HG03045 (cell line): Measurements from ENCODE around the gene TBC1D5.
"Not testable (repeated sequence)": the region's sequence is repeated elsewhere in the genome, so short reads cannot be mapped to it uniquely, and the experiment has no call there.

Experiments used
- ATAC-seq: cut with Tn5 transposase; IDR thresholded peaks from one replicate; pipeline ENCODE4 v1.9.1; 2021; ENCODE audit warnings: mild to moderate bottlenecking, moderate library complexity; ENCODE audit not compliant: unreplicated experiment

TBC1D5 gene

DNA sequence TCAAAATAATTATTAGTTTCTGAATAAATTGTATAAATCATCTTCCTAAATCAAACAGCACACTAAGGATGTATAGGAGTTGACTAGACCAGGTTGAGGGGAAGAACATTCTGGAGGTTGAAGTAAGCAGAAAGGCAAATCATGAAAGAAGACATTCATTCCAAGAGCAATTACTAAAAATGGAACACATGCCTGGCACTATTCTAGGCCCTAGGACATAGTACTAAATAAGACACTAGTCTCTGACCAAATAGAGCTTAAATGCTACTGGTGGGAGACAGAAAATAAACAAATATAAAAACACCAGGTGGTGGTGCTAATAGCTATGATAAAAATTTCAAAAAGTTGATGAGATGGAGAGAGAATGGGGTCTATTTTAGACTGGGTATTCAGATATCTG, 190.1 kb downstream of the TBC1D5 start:
- no peak for ATAC-seq

DNA sequence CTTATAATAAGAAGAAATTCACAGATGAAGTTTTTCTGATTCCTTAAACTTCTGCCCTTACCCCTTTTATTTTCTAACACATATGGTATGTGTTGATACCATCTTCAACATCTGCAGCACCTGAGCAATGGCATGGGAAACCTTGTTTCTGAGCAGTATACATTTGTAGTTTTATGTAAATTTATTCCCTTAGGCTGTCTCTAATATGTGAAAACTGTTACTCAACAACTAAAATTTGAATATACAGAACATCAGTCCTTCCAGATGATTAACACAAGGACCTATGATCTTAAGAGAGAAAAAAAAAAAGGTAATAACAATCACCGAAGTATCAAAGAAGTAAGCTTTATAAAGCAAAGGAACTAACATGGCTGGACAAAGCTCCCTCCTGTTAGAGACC, 190.5 kb downstream of the TBC1D5 start:
- no peak for ATAC-seq

DNA sequence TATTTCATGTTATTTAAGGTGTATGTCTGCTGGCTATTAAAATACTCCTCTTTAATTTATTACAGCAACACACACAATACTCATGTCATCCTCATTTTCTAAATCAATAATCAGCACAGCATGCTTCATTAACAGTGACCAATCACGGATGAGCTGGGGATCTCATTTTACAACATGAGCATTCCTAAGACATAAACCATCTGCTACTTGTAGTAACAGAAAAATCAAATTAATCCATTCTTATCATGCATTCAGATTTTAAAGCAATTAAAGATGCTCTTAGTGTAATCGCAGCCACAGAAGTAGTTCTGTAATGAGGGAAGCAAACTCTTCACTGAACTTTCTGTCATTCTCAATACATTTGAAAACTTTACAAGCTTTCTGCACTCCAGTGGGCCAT, 191.1 kb downstream of the TBC1D5 start:
- ATAC-seq: no peak

DNA sequence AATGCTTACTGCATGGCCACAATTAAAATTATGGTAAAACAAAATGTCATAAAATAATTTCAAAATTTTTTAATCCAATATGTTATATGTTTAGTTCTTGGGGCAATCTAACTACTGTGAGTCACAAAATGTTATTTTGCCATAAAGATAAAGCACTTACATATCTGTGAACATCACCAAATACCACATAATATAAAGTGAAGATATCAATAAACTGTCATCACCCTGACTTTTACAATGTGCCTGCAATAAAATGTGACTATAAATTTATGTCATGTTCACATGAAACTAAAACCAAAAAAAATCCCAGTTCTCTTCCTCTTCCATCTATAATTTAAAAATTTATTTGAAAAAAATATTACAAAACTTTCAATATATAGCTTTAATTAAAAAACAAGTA, 191.8 kb downstream of the TBC1D5 start:
- no peak for ATAC-seq

DNA sequence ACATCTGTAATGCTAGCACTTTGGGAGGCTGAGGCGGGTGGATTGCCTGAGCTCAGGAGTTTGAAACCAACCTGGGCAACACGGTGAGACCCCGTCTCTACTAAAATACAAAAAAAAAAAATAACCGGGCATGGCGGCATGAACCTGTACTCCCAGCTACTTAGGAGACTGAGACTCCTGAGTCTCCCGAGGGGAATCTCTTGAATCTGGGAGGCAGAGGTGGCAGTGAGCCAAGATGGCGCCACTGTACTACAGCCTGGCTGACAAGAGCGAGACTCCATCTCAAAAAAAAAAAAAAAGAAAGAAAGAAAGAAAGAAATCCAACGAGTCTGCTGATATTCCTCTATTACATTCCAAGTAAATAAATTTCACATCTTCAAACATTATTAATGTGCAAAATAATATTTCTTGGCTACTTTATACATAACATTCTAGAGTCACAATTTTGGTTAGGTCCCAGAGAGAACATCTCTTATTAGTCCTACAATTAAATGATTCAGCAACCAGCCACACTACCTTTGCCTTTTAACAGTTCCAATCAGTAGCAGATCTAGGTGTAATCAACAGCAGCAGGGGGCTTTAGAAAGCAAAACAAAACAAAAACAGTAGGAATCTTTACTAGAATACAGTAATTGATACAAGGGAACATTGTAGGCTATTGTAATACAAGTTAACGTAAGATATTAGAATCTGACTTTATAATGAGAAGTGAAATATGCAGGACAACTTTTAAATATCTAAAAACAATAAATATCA, 195.8 kb downstream of the TBC1D5 start:
- no peak for ATAC-seq

DNA sequence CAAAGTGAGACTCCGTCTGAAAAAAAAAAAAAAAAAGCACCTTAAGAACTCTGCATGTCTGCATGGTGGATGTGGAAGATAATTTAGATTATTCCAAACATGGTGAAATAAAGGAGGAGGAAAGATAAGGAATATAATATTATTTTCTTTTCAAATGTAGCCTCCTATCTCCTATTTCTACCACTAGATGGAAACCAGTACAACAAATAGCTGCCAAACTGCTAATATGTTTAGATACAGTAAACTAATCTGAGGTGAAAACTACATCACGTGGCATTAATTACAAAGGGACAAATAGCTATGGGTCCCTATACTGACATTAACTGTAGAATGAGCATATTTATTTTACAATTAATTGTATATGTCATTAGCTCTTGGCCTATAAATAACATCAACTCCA, 197.8 kb downstream of the TBC1D5 start:
- ATAC-seq: no peak

DNA sequence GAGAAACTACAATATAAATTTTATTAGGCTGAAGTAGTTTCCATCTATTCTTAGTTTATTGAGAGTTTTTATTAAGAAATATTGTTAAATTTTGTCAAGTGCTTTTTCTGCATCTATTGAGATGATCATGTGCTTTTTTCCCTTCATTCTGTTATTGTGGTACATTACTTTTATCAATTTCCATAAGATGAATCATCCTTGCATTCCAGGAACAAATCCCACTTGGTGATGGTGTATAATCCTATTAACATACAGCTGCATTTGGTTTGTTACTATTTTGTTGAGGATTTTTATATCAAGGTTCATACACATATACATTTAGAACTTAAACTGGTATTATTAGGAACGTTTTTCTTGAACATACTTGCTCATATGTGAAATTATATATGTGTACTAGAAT, 199.8 kb downstream of the TBC1D5 start:
- no peak for ATAC-seq

DNA sequence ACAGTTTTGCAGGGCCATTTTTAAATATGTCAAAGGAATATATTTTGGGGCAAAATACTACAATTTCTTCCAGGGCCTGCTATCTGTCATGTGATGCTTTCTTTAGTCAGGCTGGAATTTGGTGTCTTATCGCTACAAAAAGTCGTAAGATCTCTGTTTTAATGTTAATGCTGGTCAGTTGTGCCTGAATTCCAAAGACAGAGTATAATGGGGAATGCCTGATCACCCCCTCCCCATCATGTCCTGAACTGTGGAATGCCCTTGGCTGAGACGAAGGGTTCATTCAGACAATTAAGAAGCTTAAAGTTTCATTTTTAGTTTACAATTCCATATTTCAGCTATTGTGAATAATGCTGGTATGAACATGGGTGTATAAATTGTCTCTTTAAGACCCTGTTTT, 203.0 kb downstream of the TBC1D5 start:
- no peak for ATAC-seq

DNA sequence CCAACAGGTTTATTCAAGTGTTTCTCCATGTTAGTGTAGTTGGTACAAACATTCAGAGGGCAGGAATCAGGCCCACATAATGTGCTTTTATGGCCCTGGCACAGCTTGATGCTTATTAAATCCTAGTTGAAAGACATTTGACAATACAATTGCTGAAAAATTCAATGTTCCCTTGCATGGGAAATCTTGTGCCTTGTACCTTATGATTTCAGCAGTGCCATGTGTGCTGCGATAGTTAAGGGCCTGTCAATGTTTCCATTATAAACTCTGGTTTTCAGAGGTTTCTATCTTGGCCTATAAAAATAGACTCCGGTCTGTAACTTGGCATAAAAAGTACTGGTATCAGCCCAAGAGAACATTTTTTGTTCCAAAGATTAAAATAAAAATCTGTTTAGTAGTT, 207.2 kb downstream of the TBC1D5 start:
- ATAC-seq: no peak

DNA sequence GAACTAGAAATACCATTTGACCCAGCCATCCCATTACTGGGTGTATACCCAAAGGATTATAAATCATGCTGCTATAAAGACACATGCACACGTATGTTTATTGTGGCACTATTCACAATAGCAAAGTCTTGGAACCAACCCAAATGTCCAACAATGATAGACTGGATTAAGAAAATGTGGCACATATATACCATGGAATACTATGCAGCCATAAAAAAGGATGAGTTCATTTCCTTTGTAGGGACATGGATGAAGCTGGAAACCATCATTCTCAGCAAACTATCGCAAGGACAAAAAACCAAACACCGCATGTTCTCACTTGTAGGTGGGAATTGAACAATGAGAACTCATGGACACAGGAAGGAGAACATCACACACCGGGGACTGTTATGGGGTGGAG, 210.0 kb downstream of the TBC1D5 start:
- ATAC-seq: not testable (repeated sequence)

DNA sequence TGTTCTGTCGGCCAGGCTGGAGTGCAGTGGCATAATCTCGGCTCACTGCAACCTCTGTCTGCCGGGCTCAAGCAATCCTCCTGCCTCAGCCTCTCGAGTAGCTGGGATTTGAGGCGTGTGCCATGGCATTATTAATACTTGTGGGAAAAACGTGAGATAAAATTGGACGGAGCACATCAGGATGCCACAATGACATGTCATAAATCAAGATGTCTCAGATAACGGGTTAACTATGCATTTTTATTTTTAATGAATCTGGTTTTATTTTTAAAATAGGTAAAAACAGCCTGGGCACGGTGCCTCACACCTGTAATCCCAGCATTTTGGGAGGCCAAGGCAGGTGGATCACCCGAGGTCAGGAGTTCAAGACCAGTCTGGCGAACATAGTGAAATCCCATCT, 212.8 kb downstream of the TBC1D5 start:
- no peak for ATAC-seq

DNA sequence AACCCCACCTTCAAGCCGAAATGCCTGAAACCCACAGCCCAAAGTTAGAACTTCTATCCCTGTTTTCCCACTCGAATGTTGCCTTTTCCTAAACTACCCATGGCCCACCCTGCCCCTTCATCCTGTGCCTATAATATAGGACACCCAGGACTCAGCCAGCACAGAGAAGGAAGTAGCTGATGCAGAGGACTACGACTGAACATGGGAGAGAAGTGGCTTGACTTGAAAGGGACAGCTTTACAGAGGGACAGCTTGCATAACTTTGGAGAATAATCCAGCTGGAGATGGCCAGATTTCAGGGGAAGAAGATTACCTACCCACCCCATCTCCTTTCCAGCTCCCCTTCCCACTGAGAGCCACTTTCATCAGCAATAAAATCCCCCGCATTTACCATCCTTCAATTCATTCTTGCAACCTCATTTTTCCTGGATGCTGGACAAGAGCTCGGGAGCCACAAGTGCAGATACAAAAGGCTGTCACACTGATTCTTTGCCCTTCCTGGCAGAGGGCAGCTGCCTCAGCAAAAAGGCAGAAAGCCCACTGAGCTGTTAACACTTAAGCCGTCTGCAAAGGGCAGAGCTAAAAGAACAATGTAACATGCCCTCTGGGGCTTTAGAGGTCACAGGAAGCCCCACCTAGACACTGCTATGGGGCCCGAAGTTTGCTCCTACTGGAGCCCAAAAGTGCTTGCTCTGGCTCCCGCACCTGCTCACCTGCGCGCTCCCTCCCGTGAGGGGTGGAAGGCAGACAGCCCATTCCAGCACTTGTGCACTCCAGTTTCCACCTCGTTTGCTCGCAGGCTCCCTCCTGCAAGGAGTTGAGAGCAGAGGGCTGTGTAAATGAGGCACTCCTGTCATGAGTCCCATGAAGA, 224.0 kb downstream of the TBC1D5 start:
- ATAC-seq: no peak

DNA sequence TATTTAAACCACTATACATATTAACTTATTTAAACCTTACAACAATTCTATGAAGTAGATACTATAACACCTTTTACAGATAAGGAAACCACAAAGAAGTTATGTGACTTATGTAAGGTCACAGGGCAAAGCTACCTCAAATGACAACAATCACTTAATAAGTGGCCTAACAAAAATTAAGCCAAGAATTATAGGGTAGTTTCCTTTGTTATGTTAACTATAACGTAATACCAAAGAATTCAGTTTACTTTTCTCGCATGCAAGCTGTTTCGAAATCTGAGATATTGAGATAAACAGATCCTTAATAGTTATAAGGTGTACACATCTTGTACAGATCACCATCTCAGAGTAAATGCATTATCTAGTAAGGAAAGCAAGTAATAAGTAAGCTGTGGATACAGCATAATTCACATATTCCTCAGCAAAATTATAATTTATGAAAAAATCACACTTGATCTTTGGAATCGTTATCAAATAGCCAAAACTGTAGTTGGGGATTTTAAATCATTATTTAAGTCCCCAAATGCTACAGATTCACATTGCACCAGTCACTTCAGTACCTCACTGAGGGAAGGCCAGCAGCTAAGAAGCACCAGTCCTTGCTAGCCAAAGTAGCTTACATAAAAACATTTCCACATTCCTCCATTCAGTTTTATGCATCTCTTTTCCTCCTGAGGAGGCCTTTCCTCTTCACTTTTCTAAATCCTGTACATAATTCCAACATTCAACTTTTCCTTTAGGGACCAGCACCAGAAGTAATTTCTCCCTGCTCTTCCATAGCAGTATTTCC, 226.8 kb downstream of the TBC1D5 start:
- ATAC-seq: no peak

DNA sequence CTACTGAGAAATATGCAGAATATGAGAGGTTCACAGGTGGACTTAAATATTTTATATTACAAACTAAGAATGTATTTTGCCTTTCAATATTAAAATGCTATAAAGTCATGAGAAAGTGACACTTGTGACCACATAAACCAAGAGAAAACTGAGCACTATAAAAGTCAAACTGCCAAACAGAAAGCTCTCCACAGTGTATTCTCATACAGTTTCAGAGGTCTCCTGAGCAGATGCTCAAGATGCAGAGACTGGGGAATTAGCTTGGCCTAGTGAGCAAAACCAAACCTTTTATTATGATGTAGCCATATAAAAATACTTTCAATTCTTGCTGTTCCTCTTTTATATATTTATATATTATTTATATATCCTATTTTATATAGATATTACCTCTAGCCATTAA, 227.8 kb downstream of the TBC1D5 start:
- ATAC-seq: no peak

DNA sequence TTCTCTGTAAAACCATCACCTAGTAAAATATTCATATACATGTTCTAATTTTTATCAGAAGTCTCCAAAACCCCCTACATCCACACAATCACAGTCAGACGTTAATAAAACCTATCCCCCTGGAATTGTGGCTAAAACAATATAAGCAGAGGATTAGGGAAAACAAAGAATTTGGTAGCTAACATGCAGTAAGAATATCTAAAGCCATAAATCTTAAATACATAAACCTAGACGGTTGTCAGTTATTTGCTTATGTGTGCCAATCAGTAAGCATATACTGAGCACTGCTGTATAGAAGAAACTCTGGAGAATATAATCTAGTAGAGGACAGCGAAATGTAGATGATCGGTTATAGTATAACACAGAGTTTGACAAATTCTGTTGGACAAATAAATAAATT, 232.2 kb downstream of the TBC1D5 start:
- no peak for ATAC-seq

DNA sequence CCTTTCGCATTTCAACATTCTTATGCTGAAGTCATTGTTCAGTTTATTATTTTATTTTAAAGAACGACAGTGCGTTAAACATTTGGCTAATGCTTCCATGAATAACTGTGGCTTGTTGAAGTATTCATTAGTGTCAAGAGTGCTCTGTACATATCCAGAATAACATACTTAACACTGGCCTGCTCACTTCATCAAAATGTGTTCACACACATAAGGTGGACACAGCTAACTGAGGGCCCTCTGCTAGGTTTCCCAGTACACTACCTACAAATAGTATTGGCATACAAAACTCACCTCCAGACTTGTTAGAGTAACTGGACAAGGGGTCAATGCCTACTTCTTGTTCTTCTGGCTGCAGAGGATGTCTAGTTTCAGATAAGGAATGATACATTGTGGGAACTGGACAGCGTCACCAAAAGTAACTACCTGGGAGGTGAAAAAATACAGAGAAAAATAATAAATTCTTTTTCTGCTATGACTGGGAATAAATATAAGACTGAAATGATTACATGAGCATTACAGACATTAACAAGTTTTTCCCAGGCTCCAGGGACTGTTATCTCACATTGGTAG, 234.2 kb downstream of the TBC1D5 start:
- no peak for ATAC-seq

DNA sequence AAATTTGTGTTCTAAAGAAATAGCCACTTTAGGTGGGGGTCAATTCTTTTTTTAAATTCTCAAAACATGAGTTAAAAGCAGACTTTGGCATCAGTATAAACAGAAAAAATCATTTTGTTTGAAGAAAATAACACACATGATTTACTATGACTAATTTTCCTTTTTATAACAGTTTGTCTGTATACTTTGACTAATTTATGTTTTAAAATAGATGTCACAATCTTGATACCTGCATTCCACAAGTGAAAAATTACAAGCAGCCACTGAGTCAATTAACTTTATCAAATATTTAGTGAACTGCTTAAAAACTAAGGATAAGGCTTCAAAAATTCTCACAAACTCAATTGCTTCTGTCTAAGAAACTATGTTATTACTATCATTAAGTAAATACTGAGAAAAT, 235.0 kb downstream of the TBC1D5 start:
- ATAC-seq: no peak

DNA sequence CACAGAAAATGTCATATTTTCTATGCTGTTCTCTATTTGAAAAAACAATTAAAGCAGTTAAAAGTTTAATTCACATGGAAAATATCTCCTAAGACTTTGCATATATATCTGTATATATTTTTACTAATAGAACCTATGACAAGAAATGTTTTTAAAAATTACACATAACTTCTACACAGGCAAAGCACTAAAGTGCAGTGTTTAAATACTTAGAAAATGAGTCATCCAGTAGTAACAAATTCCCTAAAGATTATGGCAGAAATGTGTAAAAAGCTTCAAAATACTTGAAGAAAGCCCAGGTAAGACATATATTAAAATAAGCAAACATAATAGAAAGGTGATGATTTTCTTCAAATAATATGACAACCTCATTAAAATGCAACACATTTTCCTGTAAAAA, 236.6 kb downstream of the TBC1D5 start:
- ATAC-seq: no peak

DNA sequence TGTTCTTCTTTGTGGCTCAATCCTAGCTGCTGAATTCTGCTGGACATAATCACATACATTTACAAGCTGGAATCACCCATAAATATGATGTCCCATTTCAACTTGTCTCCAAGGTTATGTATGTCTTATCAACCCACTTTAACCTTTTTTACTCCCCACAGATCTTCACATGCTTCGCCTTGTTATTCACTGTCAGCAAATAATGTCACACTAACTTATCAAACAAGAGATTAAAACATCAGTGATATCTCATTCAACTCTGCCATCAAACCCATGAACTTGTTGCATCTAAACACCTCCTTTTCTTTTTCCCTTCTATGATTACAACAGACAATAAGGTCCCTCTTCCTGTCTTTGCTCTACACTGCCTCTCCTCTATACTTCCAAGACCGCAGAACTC, 240.7 kb downstream of the TBC1D5 start:
- no peak for ATAC-seq

DNA sequence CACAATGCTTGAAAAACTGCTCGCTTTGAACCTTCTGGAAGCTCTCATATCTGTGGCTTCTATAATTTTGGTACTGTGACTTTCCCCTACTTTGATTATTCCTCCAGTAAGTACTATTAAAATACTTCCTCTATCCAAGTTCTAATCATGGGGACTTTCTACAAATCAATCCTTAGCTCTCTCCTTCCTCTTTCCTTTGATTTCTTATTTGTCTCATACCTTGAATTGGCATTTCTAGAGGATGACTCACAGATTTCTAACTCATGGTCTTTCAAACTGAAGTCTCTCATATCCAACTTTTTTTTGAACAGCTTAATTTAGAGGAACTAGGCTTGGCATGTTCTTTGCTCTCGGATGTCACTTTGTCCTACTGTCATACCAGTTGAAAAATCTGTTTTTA, 241.8 kb downstream of the TBC1D5 start:
- ATAC-seq: no peak

DNA sequence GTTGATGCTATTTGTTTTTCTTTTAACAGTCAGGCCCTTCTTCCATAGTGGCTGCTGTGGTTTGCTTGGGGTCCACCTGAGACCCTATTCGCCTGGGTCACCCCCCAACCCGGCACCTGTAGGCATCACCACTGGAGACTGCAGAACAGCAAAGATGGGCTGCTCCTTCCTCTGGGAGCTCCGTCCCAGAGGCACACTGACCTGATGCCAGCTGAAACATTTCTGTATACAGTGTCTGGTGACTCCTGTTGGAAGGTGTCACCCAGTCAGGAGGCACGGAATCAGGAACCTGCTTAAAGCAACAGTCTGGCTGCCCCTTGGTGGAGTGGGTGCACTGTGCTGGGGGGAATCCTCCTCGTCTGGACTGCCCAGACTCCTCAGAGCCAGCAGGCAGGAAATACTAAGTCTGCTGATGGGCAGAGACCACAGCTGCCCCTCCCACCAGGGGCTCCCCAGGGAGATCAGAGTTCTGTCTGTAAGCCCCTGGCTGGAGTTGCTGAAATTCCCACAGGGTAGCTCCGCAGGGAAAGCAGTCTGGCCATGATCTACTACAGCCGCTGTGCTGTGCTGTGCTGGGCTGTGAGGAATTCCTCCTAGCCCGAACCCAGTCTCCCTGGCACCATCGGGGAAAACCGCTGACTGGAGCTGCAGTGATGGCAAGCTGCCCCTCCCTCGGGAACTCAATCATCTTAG, 248.2 kb downstream of the TBC1D5 start:
- ATAC-seq: no peak
